Fibroblast of skin of scalp (primary cell): ENCODE data around the gene TWF2. TPM values are rescaled to one million over a fixed set of nuclear protein-coding genes. Genes with fewer than 3 reads are reported as not detected.
"Not testable (repeated sequence)": the region's sequence is repeated elsewhere in the genome, so short reads cannot be mapped to it uniquely, and the experiment has no call there.

Source experiments
- DNase-seq: peaks from one replicate; pipeline ENCODE4 v3.0.0-alpha.2; 2013
- polyA plus RNA-seq, 2 experiments: library from polyadenylated mRNA; unstranded; fragments of 120-200 nt; gene quantifications; one replicate each; pipeline ENCODE4 v1.2.1, GENCODE V29; 2013; ENCODE audit not compliant: insufficient read length in 2 of 2

Gene TWF2
- polyA plus RNA-seq (2013, experiment 1 of 2; ENCODE audit: insufficient read length): 92.4 TPM
- 88.3 TPM for polyA plus RNA-seq (2013, experiment 2 of 2; ENCODE audit: insufficient read length)

- DNase-seq: peak; percentile 85
Measured at GRCh38 chr3:52238761-52239701, at the start of gene TWF2. TSS of gene TWF2 (minus strand) at chr3:52239158. CDS start at chr3:52239016, 142 bp downstream.

GRCh38 chr3:52288674-52289073 lies 49.7 kb upstream of the TWF2 start:
- DNase-seq: no peak

- no peak for DNase-seq
Measured at GRCh38 chr3:52286777-52287110, 47.8 kb upstream of the TWF2 start.

- not testable (repeated sequence) for DNase-seq
Measured at GRCh38 chr3:52284051-52284450, 45.1 kb upstream of the TWF2 start.

GRCh38 chr3:52283306-52283705 lies 44.3 kb upstream of the TWF2 start:
- DNase-seq: no peak

- DNase-seq: no peak
Measured at GRCh38 chr3:52281981-52282801, 43.2 kb upstream of the TWF2 start.

GRCh38 chr3:52280050-52280461 lies 41.1 kb upstream of the TWF2 start:
- DNase-seq: peak; percentile 27

GRCh38 chr3:52279596-52279995 lies 40.6 kb upstream of the TWF2 start:
- no peak for DNase-seq

- DNase-seq: peak; percentile 95
Measured at GRCh38 chr3:52278510-52279069, 39.6 kb upstream of the TWF2 start, which contains the start of gene WDR82. TSS of gene WDR82 (minus strand) at chr3:52278649. CDS start at chr3:52278361, 288 bp downstream.

- DNase-seq: no peak
Measured at GRCh38 chr3:52277972-52278509, 39.1 kb upstream of the TWF2 start.

- DNase-seq: peak; percentile 54
Measured at GRCh38 chr3:52277071-52277964, 38.4 kb upstream of the TWF2 start.

- not testable (repeated sequence) for DNase-seq
Measured at GRCh38 chr3:52274781-52275180, 35.8 kb upstream of the TWF2 start.

- no peak for DNase-seq
Measured at GRCh38 chr3:52272831-52273230, 33.9 kb upstream of the TWF2 start.

- DNase-seq: not testable (repeated sequence)
Measured at GRCh38 chr3:52272172-52272571, 33.2 kb upstream of the TWF2 start.

- DNase-seq: no peak
Measured at GRCh38 chr3:52270252-52270754, 31.3 kb upstream of the TWF2 start.

GRCh38 chr3:52269776-52270175 lies 30.8 kb upstream of the TWF2 start:
- no peak for DNase-seq

- DNase-seq: no peak
Measured at GRCh38 chr3:52268036-52268435, 29.1 kb upstream of the TWF2 start.

GRCh38 chr3:52265387-52265786 lies 26.4 kb upstream of the TWF2 start:
- DNase-seq: no peak

- DNase-seq: no peak
Measured at GRCh38 chr3:52262447-52262846, 23.5 kb upstream of the TWF2 start.

- no peak for DNase-seq
Measured at GRCh38 chr3:52259448-52259847, 20.5 kb upstream of the TWF2 start.

- DNase-seq: no peak
Measured at GRCh38 chr3:52259035-52259434, 20.1 kb upstream of the TWF2 start.
